PC-9 (cell line): ENCODE measurements around the gene RPL28.

ENCODE experiments used
- CTCF ChIP-seq: fragments of 200-600 bp; sonication (generic); conservative IDR thresholded peaks from 2 replicates; pipeline ENCODE4 v1.6.1; 2017; ENCODE audit warnings: mixed run types, antibody characterized with exemption, mild to moderate bottlenecking, moderate library complexity
- EZH2 ChIP-seq: fragments of 200-600 bp; sonication (generic); IDR thresholded peaks from 2 replicates; pipeline ENCODE4 v1.8.0; 2017; ENCODE audit warnings: antibody characterized with exemption, low read depth

GRCh38 chr19:55365964-55366363 is 19.8 kb upstream of the RPL28 start:
- TF ChIP-seq CTCF (no peak), EZH2 (no peak)
